WTC11 (cell line): ENCODE measurements around the gene DNAH9. TPM values are rescaled to one million over a fixed set of nuclear protein-coding genes. Genes with fewer than 3 reads are reported as not detected.

Experiments
- ATAC-seq: fragments of 200-7000 bp; cut with Tn5 transposase; 2 replicates; pipeline ENCODE4 v1.10.0; 2021; ENCODE audit warnings: mild to moderate bottlenecking, moderate library complexity
- CTCF ChIA-PET: fragments of 300-600 bp; sonication (Branson Sonifier 250); formaldehyde crosslinking; loops from one replicate; lab custom pipeline; 2021; ENCODE audit warnings: antibody characterized with exemption; lab: Charles Lee
- POLR2A ChIA-PET: fragments of 350-600 bp; sonication (Branson Sonifier 250); formaldehyde crosslinking; loops from one replicate; lab custom pipeline; 2021; ENCODE audit warnings: antibody characterized with exemption; lab: Charles Lee
- DNase-seq: peaks from one replicate; pipeline ENCODE4 v3.0.0; 2021; ENCODE audit warnings: low spot score
- H3K27ac Mint-ChIP-seq: 2 replicates; pipeline ENCODE4 v1.8.0; 2021; ENCODE audit warnings: mixed read lengths
- H3K27me3 Mint-ChIP-seq: 2 replicates; pipeline ENCODE4 v1.8.0; 2021; ENCODE audit warnings: low read depth, mild to moderate bottlenecking, moderate library complexity, mixed read lengths
- H3K36me3 Mint-ChIP-seq: 2 replicates; pipeline ENCODE4 v1.8.0; 2021; ENCODE audit warnings: mixed read lengths
- H3K4me1 Mint-ChIP-seq: 2 replicates; pipeline ENCODE4 v1.8.0; 2022; ENCODE audit warnings: mixed read lengths
- H3K4me3 Mint-ChIP-seq: 2 replicates; pipeline ENCODE4 v1.8.0; 2021; ENCODE audit warnings: mild to moderate bottlenecking, moderate library complexity, mixed read lengths
- H3K9me3 Mint-ChIP-seq: 2 replicates; pipeline ENCODE4 v1.8.0; 2021; ENCODE audit warnings: mixed read lengths
- EMX1 ChIP-seq: fragments of 250-450 bp; sonication (Bioruptor Pico); IDR thresholded peaks from 2 replicates; pipeline ENCODE4 v1.8.0; 2021; ENCODE audit warnings: mild to moderate bottlenecking
- GABPB1 ChIP-seq: sonication (generic); formaldehyde crosslinking; IDR thresholded peaks from 2 replicates; pipeline ENCODE4 v1.8.1; 2023; ENCODE audit warnings: mild to moderate bottlenecking, missing genetic modification reagents
- GTF2I ChIP-seq: fragments of 250-450 bp; sonication (Bioruptor Pico); conservative IDR thresholded peaks from 2 replicates; pipeline ENCODE4 v1.4.0; 2021; ENCODE audit warnings: mild to moderate bottlenecking
- HMGXB4 ChIP-seq: sonication (generic); formaldehyde crosslinking; IDR thresholded peaks from 2 replicates; pipeline ENCODE4 v1.8.1; 2023; ENCODE audit warnings: mild to moderate bottlenecking, moderate library complexity, missing genetic modification reagents
- NFATC4 ChIP-seq: fragments of 250-450 bp; sonication (Bioruptor Pico); IDR thresholded peaks from 2 replicates; pipeline ENCODE4 v1.9.0; 2021; ENCODE audit warnings: mild to moderate bottlenecking
- PREB ChIP-seq: sonication (generic); formaldehyde crosslinking; IDR thresholded peaks from 2 replicates; pipeline ENCODE4 v1.8.1; 2022; ENCODE audit warnings: mild to moderate bottlenecking, missing genetic modification reagents, moderate library complexity, borderline replicate concordance
- SMAD3 ChIP-seq: sonication (generic); formaldehyde crosslinking; IDR thresholded peaks from 2 replicates; pipeline ENCODE4 v1.8.0; 2022; ENCODE audit warnings: missing genetic modification reagents, mild to moderate bottlenecking, borderline replicate concordance
- STAT6 ChIP-seq: sonication (generic); formaldehyde crosslinking; conservative IDR thresholded peaks from 2 replicates; pipeline ENCODE4 v1.8.1; 2023; ENCODE audit warnings: mild to moderate bottlenecking, low read depth, missing genetic modification reagents, moderate library complexity
- ZNF232 ChIP-seq: sonication (generic); formaldehyde crosslinking; IDR thresholded peaks from 2 replicates; pipeline ENCODE4 v1.8.0; 2022; ENCODE audit warnings: mild to moderate bottlenecking, missing genetic modification reagents
- ZSCAN18 ChIP-seq: fragments of 250-450 bp; sonication (Bioruptor Pico); IDR thresholded peaks from 2 replicates; pipeline ENCODE4 v2.1.2; 2022; ENCODE audit warnings: mild to moderate bottlenecking, moderate library complexity
- total RNA-seq: library from RNA; stranded (reverse); gene quantifications from 3 replicates; pipeline ENCODE4 v1.2.3, GENCODE V29; 2021
- TF ChIP-seq, protein P1 (sequence below): sonication (generic); formaldehyde crosslinking; IDR thresholded peaks from 2 replicates; pipeline ENCODE4 v1.8.1; 2022; ENCODE audit warnings: low read depth, missing genetic modification reagents, borderline replicate concordance
- TF ChIP-seq, protein P2 (sequence below): fragments of 200-600 bp; IDR thresholded peaks from 2 replicates; pipeline ENCODE4 v1.8.0; 2022; ENCODE audit warnings: antibody characterized with exemption
- TF ChIP-seq, protein P3 (sequence below): sonication (generic); formaldehyde crosslinking; IDR thresholded peaks from 2 replicates; pipeline ENCODE4 v1.8.0; 2023; ENCODE audit warnings: missing genetic modification reagents, mild to moderate bottlenecking, borderline replicate concordance

The DNAH9 gene
- total RNA-seq, 1 experiment from 2014 or later, result 0.31 TPM

DNA sequence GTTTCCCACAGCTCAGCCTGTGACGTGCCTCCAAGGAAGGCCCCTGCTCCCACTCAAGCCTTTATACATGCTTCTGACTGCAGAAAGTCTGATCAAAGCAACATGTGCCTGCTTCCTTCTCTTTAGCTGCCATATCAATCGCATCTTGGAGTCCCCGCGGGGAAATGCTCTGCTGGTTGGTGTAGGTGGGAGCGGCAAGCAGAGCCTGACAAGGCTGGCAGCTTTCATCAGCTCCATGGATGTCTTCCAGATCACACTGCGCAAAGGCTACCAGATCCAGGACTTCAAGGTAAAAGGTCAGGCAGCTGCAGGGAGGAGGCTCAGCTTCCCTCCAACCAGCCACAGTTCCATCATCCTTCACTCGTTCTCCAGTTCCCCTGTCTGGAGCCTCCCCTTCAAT is 209.3 kb downstream of the DNAH9 start:
- POLR2A ChIA-PET, result no interaction called here
- ATAC-seq (no peak), DNase-seq (no peak)
- TF ChIP-seq, protein P1, sequence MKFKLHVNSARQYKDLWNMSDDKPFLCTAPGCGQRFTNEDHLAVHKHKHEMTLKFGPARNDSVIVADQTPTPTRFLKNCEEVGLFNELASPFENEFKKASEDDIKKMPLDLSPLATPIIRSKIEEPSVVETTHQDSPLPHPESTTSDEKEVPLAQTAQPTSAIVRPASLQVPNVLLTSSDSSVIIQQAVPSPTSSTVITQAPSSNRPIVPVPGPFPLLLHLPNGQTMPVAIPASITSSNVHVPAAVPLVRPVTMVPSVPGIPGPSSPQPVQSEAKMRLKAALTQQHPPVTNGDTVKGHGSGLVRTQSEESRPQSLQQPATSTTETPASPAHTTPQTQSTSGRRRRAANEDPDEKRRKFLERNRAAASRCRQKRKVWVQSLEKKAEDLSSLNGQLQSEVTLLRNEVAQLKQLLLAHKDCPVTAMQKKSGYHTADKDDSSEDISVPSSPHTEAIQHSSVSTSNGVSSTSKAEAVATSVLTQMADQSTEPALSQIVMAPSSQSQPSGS (CRISPR knock-in tag), result no peak
- TF ChIP-seq EMX1 (CRISPR knock-in tag) (no peak), ZSCAN18 (CRISPR knock-in tag) (no peak), SMAD3 (CRISPR knock-in tag) (no peak), HMGXB4 (CRISPR knock-in tag) (no peak), PREB (CRISPR knock-in tag) (no peak), NFATC4 (CRISPR knock-in tag) (no peak), STAT6 (CRISPR knock-in tag) (no peak), GABPB1 (CRISPR knock-in tag) (no peak), ZNF232 (CRISPR knock-in tag) (no peak), GTF2I (CRISPR knock-in tag) (no peak)
- TF ChIP-seq, protein P2, sequence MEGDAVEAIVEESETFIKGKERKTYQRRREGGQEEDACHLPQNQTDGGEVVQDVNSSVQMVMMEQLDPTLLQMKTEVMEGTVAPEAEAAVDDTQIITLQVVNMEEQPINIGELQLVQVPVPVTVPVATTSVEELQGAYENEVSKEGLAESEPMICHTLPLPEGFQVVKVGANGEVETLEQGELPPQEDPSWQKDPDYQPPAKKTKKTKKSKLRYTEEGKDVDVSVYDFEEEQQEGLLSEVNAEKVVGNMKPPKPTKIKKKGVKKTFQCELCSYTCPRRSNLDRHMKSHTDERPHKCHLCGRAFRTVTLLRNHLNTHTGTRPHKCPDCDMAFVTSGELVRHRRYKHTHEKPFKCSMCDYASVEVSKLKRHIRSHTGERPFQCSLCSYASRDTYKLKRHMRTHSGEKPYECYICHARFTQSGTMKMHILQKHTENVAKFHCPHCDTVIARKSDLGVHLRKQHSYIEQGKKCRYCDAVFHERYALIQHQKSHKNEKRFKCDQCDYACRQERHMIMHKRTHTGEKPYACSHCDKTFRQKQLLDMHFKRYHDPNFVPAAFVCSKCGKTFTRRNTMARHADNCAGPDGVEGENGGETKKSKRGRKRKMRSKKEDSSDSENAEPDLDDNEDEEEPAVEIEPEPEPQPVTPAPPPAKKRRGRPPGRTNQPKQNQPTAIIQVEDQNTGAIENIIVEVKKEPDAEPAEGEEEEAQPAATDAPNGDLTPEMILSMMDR, result no peak
- TF ChIP-seq, protein P3, sequence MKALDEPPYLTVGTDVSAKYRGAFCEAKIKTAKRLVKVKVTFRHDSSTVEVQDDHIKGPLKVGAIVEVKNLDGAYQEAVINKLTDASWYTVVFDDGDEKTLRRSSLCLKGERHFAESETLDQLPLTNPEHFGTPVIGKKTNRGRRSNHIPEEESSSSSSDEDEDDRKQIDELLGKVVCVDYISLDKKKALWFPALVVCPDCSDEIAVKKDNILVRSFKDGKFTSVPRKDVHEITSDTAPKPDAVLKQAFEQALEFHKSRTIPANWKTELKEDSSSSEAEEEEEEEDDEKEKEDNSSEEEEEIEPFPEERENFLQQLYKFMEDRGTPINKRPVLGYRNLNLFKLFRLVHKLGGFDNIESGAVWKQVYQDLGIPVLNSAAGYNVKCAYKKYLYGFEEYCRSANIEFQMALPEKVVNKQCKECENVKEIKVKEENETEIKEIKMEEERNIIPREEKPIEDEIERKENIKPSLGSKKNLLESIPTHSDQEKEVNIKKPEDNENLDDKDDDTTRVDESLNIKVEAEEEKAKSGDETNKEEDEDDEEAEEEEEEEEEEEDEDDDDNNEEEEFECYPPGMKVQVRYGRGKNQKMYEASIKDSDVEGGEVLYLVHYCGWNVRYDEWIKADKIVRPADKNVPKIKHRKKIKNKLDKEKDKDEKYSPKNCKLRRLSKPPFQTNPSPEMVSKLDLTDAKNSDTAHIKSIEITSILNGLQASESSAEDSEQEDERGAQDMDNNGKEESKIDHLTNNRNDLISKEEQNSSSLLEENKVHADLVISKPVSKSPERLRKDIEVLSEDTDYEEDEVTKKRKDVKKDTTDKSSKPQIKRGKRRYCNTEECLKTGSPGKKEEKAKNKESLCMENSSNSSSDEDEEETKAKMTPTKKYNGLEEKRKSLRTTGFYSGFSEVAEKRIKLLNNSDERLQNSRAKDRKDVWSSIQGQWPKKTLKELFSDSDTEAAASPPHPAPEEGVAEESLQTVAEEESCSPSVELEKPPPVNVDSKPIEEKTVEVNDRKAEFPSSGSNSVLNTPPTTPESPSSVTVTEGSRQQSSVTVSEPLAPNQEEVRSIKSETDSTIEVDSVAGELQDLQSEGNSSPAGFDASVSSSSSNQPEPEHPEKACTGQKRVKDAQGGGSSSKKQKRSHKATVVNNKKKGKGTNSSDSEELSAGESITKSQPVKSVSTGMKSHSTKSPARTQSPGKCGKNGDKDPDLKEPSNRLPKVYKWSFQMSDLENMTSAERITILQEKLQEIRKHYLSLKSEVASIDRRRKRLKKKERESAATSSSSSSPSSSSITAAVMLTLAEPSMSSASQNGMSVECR (CRISPR knock-in tag), result no peak
- Mint-ChIP-seq H3K4me1 (peaks cover 6% of the 10 kb centered on the region), H3K9me3 (peaks cover 50% of the 10 kb centered on the region), H3K36me3 (peaks cover 20% of the 10 kb centered on the region), H3K4me3 (no peak overlapping the region), H3K27ac (no peak overlapping the region), H3K27me3 (peaks cover 6% of the 10 kb centered on the region; the same call in 1 of the 2 replicates)
- CTCF ChIA-PET, result no interaction called here
